NCI-H748 (cell line): ENCODE measurements around the gene MAPK11.

Source experiments
- DNase-seq: peaks from one replicate; lab custom pipeline; 2025; ENCODE audit not compliant: unreplicated experiment; lab: John Stamatoyannopoulos, UW

MAPK11 gene

DNA sequence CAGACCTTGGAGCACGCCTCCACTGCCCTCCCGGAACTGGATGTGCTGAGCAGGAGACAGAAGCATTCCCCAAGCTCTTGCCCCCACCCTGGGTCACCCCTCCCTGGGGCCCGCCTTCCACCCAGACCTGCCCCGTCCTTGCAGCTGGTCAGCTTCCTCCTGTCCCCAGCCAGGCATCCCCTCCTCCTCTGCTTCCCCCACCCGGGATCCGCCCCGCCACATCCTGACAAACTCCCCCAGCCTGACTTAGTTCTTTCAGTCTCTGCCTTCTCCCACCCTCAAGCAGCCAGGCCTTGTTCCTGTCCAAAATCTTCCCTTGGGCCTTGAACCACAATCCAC lies 38.4 kb upstream of the MAPK11 start:
- no peak for DNase-seq

DNA sequence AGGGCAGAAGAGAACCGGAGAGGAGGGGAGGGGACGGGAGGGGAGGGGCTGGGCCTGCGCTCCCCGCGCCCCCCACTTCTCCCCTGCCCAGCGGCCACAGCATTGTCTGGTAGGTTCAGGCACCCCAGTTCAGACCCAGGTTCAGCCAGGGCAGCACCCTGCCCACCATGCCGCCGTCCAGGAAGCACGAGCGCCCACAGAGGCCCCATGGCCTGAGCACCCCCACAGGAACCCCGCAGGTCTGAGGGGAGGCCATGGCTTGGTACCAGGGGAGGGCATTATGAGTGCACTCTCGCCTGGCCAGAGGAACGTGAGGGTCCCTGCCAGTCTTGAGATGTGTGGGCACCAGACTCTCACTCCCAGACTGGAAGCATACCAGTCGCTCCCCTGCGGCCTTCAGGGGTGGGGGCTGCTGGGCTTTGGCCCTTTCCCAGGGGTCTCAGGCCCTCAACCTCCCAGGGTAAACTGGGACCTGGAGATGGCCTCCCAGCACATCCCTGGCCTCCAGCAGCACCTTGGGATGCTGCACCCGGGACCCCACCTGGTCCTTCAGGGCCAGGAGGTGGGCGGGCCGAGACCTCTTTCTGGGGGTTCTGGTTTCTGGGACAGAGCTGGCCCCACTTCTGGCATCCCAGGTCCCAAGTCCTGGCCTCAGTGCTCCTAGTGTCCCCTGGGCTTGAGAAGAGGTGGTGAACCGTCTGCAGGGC lies 37.9 kb upstream of the MAPK11 start:
- DNase-seq: no peak

GRCh38 chr22:50306753-50307749 lies 36.9 kb upstream of the MAPK11 start, which contains the start of gene PLXNB2:
Gene PLXNB2 (minus strand): TSS chr22:50307646. CDS start chr22:50290584, 17,062 bp downstream.
- peak; percentile 93 for DNase-seq

- DNase-seq: peak; percentile 82
These were observed 35.9 kb upstream of the MAPK11 start for GRCh38 chr22:50305923-50306566.

DNA sequence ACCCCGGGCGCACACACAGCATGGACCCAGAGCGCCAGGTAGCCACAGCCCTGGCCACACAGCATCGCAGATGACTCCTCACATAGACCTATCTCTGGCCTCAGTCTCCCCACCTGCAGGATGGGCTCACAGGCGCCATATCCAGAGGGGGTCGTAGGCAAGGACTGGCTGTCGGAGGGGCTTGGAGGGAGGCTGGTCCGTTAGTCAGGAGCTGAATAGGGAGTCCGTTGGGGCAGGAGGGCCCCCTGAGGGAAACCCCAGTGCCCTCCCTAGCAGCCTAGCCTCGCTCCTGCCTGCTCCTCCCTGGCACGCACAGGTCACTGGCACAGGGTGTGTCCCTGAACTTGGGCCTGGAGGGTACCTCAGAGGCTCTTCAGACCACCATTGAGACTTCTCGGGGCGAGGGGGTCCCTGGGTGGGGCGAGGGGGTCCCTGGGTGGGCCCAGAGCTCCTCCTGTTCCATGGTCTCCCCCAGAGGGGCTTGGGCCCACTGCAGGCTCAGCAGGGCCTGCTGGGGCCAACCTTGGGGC lies 35.3 kb upstream of the MAPK11 start:
- DNase-seq: no peak

DNA sequence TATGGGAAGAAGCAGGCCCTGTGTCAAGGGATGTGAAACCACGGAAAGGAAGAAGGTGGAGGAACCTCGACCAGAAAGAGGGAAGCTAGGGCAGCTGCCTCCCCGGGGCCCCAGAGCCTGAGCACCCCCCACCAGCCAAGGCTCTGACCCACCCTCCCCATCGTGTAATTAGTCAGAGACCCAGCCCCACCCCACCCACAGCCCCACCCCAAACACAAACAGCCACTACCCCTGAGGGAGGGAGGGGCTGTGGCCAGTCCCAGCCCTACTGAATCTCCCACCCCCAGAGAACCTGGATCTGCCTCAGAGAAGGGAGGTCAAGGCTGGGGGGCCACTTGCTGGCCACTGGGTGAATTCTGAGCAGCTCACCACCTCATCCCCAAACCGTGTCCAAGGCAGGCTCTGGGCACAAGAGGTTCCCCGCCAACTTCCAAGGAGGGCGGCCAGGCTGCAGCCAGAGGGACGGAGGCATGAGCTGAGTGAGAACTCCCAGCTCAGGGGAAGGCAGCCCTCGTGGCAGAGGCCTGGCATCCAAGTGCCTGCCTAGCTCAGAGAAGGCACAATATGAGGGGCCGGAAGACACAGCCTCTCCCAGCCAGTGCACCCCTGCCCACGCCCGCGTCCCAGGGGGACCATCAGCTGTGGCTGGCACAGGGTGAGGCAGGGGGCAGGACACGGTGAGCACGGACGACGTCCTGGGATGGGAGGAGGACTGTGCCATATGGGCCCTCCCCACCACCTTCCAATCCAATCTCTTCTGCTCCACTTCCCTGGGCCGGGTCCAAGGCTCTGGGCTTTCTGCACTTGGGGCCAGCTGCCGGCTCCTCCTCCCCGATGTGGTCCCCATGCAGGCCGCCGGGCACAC lies 34.6 kb upstream of the MAPK11 start:
- no peak for DNase-seq

DNA sequence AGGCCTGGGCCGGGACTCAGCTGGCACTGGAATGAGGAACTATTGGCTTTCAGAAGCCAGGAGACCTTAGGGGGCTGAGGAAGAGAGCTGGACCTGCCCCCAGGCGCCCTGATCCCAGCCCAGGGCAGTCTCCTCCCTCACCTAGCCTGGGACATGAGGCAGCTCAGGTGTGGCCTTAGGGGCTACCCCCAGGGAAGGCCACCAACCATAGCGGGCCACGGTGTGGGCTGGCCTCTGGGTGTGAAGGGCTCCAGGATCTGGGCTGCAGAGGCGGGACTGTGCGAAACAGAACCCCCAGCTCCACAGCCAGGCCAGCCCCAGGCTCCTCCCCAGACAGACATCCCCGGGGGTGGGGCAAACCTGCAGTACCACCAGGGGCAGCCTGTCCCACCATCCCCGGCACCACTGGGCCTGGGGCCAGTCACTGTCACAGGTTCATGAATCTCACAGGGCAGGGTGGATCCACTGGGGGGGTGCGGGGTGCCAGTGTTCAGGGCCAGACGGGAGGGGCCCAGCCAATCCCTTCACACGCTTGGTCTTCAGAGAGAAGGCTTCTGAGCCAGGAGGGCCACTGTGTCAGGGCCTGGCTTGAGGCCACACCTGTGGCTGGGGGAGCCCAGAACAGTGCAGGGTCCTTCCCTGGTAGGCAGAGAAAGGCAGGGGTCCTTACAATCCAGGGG lies 33.8 kb upstream of the MAPK11 start:
- DNase-seq: no peak

DNA sequence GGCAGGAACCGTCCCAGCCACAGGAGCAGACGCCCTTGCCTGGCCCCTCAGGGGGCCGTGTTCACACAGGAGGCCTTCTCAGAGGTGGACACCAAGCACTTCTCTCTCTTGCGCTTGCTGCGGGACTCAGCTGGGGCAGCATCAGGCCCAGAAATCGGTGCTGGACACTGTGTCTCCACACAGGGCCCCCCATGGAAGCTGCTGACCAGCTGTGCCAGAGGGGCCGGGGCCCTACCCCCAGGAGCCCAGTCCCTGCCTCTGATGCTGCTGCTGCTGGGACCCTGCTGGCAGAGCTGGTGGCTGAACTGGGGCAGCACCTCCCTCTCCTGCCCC lies 33.3 kb upstream of the MAPK11 start:
- DNase-seq: no peak

- DNase-seq: no peak
These were observed 32.4 kb upstream of the MAPK11 start for GRCh38 chr22:50302564-50302963.

DNA sequence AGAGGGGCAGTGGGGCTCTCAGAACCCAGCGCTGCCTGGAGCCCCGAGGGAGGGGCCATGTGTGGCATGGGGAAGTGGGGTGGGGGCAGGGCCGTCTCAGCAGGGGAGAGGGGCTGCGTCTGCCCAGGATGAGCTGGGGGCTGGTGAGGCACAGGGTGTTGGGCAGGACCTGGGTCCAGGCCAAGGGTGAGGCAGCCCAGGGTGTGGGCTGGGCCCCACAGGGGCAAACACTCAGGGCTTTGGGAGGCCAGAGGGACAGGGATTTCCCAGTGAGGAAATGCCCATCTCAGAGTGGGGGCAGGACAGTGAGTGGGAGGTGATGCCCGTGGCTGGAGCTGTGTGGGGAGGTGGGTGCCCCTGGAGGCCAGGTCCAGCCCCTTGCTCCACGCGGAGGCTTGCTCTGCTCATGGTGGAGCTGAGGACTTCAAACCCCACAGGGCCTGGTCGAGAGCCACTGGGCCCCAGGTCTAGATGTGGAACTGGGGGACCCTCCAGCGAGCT lies 31.9 kb upstream of the MAPK11 start:
- no peak for DNase-seq

DNA sequence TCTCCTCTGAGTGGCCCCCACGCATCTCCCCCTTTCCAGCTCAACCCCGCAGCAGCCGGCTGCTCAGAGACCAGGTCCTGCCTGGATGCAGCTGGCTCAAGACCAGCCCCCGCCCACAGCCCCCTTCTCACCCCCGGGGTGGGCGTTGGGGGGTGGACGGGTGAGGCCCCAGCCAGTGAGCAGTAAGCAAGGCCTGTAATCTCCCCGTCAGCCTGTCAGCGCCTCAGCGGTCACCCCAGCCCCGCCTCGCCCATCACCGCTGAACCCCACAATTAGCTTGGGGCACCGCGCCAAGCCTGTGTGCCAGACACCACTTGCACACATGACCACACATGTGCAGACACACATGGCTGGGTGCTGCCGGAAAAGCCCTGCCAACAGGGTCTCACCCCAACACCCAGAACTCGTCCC lies 31.4 kb upstream of the MAPK11 start:
- DNase-seq: no peak

DNA sequence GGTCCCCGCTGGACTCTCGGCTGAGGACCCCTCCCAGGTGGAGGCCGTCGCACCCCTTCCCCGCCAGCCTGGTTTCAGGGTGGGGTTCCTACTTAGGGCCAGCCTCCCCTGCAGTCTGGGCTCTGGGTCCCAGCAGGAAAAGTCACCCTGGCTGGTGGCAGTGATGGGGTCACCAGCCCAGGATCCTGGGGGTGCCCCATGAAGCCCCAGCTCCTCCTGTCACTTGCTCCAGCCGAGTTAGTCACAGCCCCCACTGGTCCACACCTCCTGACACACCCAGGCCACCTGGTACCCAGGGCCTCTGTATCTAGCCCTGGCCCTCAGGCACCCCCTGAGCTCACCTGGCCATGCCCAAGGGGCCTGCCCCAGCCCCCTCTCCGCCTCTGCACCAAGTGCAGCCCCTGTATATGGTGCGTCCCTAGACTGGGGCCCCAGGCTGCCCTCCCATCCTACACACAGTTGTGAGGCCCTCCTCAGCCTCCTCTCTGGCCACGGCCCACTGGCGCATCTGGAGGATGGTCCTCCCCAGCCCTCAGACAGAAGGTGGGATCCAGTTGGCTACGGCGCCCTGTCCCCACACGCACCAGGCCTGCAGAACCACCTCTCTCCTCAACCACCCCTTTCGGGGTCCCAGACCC lies 30.6 kb upstream of the MAPK11 start:
- DNase-seq: no peak

DNA sequence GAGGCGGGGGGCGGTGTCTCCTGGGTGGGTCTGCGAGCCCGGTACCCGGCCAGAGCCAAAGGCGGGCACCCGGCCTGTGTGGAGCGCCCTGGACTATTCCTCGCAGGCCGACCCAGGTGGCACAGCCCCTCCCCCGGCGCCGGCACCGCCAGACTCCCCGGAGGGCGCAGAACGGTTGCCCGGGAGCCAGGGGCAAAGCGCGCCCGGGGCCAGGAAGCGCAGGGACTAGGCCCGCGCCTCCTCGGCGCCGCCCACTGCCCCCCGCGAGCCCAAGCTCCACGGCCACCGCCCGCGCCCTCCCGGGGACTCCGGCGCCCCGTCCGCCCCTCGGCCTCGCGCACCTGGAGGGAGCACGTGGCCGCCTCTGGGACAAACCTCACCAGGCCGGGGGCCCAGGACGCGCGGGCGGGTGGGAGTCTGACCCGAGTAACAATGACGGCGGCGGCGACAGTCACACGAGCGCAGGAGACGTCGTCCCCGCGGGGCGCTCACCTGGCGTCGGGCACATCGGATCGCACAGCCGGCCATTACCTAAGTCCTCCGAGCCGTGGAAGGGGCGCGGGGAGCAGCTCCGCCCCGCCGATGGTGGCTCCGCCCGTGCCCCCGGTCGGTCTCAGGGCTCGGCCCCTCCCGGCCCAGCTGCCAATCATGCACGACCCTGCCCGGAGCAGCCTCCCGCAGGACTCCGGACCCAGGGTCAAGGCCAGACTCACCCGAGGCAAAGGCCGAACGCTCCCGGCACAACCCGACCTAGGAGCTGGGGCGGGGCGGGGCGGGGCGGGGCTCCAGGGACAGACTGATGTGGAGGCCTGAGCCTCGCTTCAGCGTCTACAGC lies 29.8 kb upstream of the MAPK11 start:
- DNase-seq: peak; percentile 52

DNA sequence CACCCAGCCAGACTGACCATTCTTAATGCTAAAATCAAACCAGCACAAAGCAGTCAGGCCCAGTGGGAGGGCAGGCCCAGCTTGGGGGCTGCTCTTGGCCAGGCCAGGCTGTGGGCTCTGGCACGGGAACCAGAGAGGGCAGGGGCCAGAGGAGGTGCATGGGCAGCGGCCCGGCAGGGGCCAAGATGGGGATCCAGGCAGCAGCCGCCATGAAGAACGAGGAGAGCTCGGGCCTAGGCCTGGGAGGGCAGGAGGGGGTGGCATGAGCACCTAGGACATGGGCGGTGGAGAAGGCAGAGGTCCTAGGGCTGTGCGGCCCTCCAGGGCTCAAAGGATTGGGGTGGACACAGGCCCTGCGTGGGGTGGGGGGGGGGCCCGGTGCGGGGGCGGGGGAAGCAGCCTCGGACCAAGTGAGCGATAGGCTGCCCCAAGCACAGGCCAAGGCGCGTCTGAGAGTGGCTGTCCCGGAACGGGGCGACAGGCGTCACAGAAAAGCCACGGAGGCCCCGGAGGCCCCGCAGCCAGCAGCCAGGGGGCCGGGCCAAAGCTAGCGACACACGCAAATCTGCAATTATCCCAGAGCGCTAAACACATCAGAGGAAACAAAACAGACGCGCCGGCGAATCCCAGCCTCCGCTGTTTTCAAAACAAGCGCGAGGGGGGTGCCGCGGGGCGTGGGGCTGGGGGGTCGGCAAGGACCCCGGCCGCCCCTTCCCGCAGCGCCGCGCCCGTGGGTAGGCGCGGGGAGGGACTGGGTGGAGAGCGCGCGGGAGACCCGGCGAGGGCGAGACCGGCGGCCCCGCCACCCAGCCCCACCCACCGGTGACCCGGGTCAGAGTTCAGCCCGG lies 29.0 kb upstream of the MAPK11 start:
- DNase-seq: peak; percentile 48

DNA sequence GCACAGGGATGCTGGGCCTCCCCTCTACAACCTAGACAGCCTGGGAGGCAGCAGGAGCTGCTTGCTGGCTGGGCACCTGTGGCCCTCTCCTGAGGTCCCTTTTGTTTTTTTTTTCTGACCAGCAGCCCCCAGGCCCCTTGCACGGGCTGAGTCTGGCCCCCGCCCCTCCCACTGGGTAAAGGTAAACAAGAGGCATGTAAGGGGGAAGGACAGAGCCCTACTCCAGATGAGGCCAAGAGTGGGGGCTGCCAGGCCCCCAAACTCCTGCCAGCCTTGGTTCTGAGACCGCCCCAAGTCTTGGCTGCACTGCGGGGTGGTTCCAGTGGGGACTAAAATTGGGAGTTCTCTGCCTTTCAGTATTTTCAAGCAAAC lies 28.1 kb upstream of the MAPK11 start:
- no peak for DNase-seq

DNA sequence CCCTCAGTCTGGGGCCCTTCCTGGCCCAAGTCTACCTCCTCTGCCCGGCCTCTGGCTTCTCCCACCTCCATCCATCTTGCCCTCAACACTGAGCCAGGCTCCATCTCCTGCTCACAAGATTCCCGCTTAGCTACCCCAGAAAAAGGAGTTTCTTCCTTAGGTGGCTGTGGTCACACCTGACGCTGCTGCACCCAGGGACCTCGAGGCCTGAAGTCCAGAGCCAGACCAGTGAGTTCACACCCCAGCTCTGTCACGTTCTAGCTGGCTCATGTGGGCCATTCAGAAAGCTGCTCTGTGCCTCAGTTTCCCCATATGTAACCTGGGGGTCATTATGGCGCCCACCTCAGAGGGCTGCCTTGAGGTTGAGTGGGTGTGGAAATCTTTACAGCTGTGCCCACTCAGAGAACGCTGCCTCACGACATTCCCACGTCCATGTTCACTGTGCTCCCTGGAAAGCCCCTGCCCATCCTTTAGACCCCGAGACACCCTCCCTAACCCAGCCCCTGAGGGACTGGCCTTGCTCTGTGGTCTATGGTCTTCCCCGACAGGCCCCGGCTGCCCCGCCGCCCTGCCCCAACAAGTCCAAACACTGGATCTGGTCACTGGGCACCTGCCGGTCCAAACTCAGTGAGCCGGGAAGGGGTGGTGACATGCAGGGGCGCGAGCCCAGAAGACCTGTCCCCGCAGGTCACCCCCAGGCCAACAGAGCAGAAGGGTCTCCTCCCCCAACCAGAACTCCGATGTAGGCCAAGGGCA lies 27.5 kb upstream of the MAPK11 start:
- no peak for DNase-seq
